Adrenal gland (tissue), 12 donors: Measurements from ENCODE around the gene CCDC92B. TPM values are rescaled to one million over a fixed set of nuclear protein-coding genes. Genes with fewer than 3 reads are reported as not detected.
"Not testable (repeated sequence)": the region's sequence is repeated elsewhere in the genome, so short reads cannot be mapped to it uniquely, and the experiment has no call there.

ENCODE experiments used
- DNase-seq, 7 donors: peaks; one replicate each; pipeline ENCODE4 v3.0.0-alpha.2; 2019 to 2020
- H3K27ac ChIP-seq, 5 donors: fragments of 200-600 bp; sonication (generic) in 4 of 5; 1 replicate in 3 of 5; 2 replicates in 2 of 5; pipeline versions ENCODE4 v1.5.1 to v1.8.0; 2016 to 2020; ENCODE audit warnings: mild to moderate bottlenecking in 1 of 5
- H3K27me3 ChIP-seq: fragments of 200-600 bp; 2 replicates; pipeline ENCODE4 v1.8.0; 2021
- H3K36me3 ChIP-seq, 2 donors: fragments of 200-600 bp; replicated peaks in 1 of 2; 1 replicate in 1 of 2; 2 replicates in 1 of 2; pipeline versions ENCODE4 v1.5.1 to v1.8.0; 2018 to 2022
- H3K4me1 ChIP-seq, 2 donors: fragments of 200-600 bp; replicated peaks in 1 of 2; 1 replicate in 1 of 2; 2 replicates in 1 of 2; pipeline versions ENCODE4 v1.5.1 to v1.8.0; 2018 to 2021
- H3K4me3 ChIP-seq, 4 donors: fragments of 200-600 bp; sonication (generic) in 3 of 4; one replicate each; pipeline ENCODE4 v1.5.1; 2016 to 2018
- H3K9me3 ChIP-seq, 3 donors: fragments of 200-600 bp; sonication (generic) in 1 of 3; replicated peaks in 1 of 3; 1 replicate in 2 of 3; 2 replicates in 1 of 3; pipeline versions ENCODE4 v1.5.1 to v1.8.0; 2016 to 2021
- POLR2A ChIP-seq, 2 donors: fragments of 450-650 bp; IDR thresholded peaks; one replicate each; pipeline ENCODE4 v1.6.1; 2017; ENCODE audit warnings: antibody characterized with exemption in 2 of 2, mild to moderate bottlenecking in 2 of 2, moderate library complexity in 1 of 2
- WGBS, 4 donors: extraction: QIAGEN DNeasy Blood & Tissue Kit in 2 of 4; methylation state at CpG; one replicate each; pipeline versions ENCODE4 v1.1.5 to v1.1.7; 2013 to 2017; 5-methylcytosine and 5-hydroxymethylcytosine counted together
- intact Hi-C, 2 donors: fragments of 100-400 bp; cut with DNase I; formaldehyde crosslinking; loops; one replicate each; pipeline versions ENCODE4 v1.14.1 to v1.15.0; 2022 to 2023
- polyA plus RNA-seq, 3 donors: library from polyadenylated mRNA; stranded (reverse); fragments of 200-250 nt in 2 of 3; fragments of 350-450 nt in 1 of 3; fragmentation: Illumina TruSeq in 1 of 3; extraction: RNeasy Lipid Tissue Mini Kit (QIAGEN cat#74804) in 1 of 3; gene quantifications; one replicate each; pipeline ENCODE4 v1.2.3, GENCODE V29; 2013 to 2014
- total RNA-seq, 9 donors: library from RNA; depleted of rRNA in 4 of 9; stranded (reverse); fragments of >200 nt in 4 of 9; fragments of 120-200 nt in 1 of 9; fragmentation: NEBNext Ultra II Directional in 1 of 9; extraction: Animal tissue kit (Norgen Biotek cat#: 25700) in 1 of 9; gene quantifications; one replicate each; pipeline versions ENCODE4 v1.1.0 to v1.2.4, GENCODE V29; 2013 to 2023
- TF ChIP-seq, protein P1 (sequence below), 6 experiments: fragments of 450-650 bp in 4 of 6; fragments of 200-600 bp in 2 of 6; sonication (generic) in 1 of 6; IDR thresholded peaks; 1 replicate in 5 of 6; 2 replicates in 1 of 6; pipeline versions ENCODE4 v1.5.1 to v1.8.0; 2016 to 2021; ENCODE audit warnings: antibody characterized with exemption in 6 of 6, mild to moderate bottlenecking in 2 of 6, moderate library complexity in 1 of 6
- donor health status: healthy with polysubstance abuse.
- donor health status: Bipolar disorder and iron deficiency.
- donor health status: DM: yes; HTN: yes; CAD: no.
- donor health status: DM: no; HTN: no; CAD: no.
- donor health status: DM: no; HTN: no; CAD: no.
- donor health status: DM: yes; HTN: yes; CAD: no.

The CCDC92B gene
- total and polyA plus RNA-seq, 12 donors: 0.10 to 4.7 (median 0.55) TPM; not detected in 3

DNA sequence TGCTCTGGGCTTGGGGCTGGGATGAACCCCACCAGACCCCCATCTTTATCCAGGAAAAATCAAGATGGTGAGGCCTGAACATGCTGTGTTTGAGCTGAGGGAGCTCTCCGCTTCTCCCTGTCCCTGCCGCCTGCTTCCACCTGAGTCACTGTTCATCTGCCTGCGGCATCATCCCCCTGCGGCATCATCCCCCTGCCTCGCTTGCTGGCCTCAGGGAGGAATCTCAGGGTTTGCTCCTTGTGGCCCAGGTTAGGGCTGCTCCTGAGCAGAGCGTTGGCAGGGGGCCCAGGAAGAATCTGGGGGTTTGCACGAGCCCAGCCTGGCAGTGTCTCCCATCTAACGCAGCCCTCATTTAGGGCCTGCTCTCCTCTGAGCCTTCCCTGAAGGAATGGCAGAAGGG, 35.4 kb upstream of the CCDC92B start:
- no peak for TF ChIP-seq POLR2A (IDR thresholded peaks at IDR 0.05)
- TF ChIP-seq, protein P1, sequence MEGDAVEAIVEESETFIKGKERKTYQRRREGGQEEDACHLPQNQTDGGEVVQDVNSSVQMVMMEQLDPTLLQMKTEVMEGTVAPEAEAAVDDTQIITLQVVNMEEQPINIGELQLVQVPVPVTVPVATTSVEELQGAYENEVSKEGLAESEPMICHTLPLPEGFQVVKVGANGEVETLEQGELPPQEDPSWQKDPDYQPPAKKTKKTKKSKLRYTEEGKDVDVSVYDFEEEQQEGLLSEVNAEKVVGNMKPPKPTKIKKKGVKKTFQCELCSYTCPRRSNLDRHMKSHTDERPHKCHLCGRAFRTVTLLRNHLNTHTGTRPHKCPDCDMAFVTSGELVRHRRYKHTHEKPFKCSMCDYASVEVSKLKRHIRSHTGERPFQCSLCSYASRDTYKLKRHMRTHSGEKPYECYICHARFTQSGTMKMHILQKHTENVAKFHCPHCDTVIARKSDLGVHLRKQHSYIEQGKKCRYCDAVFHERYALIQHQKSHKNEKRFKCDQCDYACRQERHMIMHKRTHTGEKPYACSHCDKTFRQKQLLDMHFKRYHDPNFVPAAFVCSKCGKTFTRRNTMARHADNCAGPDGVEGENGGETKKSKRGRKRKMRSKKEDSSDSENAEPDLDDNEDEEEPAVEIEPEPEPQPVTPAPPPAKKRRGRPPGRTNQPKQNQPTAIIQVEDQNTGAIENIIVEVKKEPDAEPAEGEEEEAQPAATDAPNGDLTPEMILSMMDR (IDR thresholded peaks at IDR 0.05): no peak
- no peak overlapping the region for H3K27ac ChIP-seq
- no peak overlapping the region for H3K4me3 ChIP-seq
- H3K27me3 ChIP-seq: no peaks in the 10 kb centered on the region
- WGBS, 4 donors: 77 to 96% (median 85%) methylated on average over 8 of the region's 8 CpGs
- H3K4me1 ChIP-seq: no peaks in the 10 kb centered on the region
- intact Hi-C loops: loop anchor here in 1 of 2 donors (5.0 kb wide), 1 partner anchor 42 kb away; no protein-coding TSS in a partner anchor
- no peaks in the 10 kb centered on the region for H3K9me3 ChIP-seq
- DNase-seq: no peak
- no peaks in the 10 kb centered on the region for H3K36me3 ChIP-seq

DNA sequence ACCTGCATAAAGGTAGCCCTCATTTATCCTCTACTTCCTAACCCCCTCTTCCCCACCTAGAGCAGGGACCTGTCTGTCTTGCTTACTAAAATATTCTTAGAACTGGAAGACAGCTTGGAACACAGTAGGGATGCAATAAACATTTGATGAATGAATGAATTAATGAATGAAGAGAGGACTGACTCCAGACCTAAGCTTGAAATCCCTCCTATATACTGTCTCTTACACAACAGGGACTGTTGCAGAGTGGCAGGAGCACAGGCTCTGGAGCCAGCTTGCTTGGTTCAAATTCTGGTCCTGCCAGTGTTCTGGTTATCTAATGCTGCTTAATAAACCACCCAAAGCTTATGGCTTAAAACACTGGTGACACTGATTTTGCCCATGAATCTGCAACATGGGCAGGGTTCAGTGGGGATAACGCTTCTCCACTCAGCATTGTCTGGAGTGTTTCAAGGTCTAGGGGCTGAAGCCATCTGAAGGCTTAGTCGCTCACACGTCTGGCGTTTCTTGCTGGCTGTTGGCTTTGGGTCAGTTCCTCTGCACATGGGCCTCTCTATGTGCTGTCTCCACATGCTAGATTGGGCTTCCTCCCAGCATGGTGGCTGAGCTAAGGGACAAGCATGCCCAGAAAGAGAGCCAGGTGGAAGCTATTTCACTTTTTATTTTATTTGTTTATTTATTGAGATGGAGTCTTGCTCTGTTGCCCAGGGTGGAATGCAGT, 34.0 kb upstream of the CCDC92B start:
- no peak for DNase-seq
- no peaks in the 10 kb centered on the region for H3K27me3 ChIP-seq
- 81 to 89% (median 85%) methylated on average over 4 of the region's 4 CpGs for WGBS, 4 donors
- H3K4me1 ChIP-seq: no peaks in the 10 kb centered on the region
- H3K36me3 ChIP-seq: no peaks in the 10 kb centered on the region
- no peak overlapping the region for H3K27ac ChIP-seq
- no peaks in the 10 kb centered on the region for H3K9me3 ChIP-seq
- TF ChIP-seq, protein P1 (IDR thresholded peaks at IDR 0.05): no peak
- no peak overlapping the region for H3K4me3 ChIP-seq
- intact Hi-C loops: no loop called here

DNA sequence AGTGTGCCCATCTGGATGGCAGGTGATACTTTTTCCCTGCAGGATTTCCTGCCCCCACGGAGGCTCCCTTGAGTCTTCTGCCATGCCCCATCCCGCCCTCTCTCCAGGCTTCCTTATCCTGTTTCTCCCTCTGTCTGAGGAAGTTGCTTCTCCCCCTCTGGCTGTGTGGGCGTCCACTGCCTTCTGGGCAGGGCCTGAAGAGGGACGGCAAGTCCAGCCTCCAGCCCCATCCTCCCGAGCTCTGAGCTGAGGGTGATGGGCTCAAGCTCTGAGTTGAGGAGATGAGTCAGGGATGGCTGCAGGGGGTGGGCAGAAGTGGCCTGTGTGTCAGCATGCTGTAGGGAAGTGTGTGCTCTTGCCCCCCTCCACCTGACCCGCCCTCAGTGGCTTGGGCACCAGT, 32.6 kb upstream of the CCDC92B start:
- no peaks in the 10 kb centered on the region for H3K4me1 ChIP-seq
- intact Hi-C loops: no loop called here
- TF ChIP-seq POLR2A (IDR thresholded peaks at IDR 0.05): no peak
- TF ChIP-seq, protein P1 (IDR thresholded peaks at IDR 0.05): no peak
- no peak overlapping the region for H3K4me3 ChIP-seq
- H3K9me3 ChIP-seq: no peaks in the 10 kb centered on the region
- 52 to 66% (median 55%) methylated on average over 4 to 6 of the region's 6 CpGs for WGBS, 4 donors
- DNase-seq: no peak
- H3K27me3 ChIP-seq: peaks cover 6% of the 10 kb centered on the region
- no peak overlapping the region for H3K27ac ChIP-seq
- H3K36me3 ChIP-seq: no peaks in the 10 kb centered on the region

DNA sequence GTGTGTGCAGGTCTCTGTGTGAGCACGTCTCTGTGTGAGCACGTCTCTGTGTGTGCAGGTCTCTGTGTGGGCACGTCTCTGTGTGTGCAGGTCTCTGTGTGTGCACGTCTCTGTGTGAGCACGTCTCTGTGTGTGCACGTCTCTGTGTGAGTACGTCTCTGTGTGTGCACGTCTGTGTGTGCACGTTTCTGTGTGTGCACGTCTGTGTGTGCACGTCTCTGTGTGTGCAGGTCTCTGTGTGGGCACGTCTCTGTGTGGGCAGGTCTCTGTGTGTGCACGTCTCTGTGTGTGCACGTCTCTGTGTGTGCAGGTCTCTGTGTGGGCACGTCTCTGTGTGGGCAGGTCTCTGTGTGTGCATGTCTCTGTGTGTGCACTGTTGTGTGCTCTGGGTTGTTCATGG, 32.1 kb upstream of the CCDC92B start:
- WGBS, 4 donors: 72 to 83% (median 80%) methylated on average over 12 to 15 of the region's 15 CpGs
- intact Hi-C loops, H3K4me3 ChIP-seq, DNase-seq, H3K4me1 ChIP-seq, H3K9me3 ChIP-seq, H3K36me3 ChIP-seq, H3K27ac ChIP-seq: not testable (repeated sequence)
- peaks cover 10% of the 10 kb centered on the region for H3K27me3 ChIP-seq

DNA sequence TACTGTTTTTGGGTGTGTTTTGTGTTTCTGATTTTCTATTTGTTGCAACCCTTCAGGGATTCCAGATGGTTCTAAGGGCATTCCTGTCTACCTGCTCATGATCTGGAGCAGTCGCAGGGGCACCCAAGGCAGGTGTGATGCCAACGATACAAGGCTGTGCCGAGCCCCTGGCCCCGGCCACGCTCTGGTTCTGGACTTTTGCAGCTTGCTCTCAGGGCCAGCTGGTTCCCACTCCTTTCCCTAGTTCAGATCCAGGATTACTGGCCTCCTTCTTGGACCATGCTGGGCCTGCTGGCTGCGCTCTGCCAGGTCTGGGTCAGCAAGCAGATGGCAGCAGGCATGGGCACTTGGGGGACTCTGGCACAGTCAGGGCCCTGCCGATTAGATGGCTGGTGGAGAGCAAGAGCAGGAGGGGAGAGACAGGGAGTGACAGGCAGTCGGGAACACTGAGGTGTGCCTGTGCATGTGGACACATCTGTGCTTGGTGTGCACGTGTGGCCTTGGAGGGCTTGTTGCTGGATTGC, 31.5 kb upstream of the CCDC92B start:
- no peaks in the 10 kb centered on the region for H3K36me3 ChIP-seq
- intact Hi-C loops: no loop called here
- H3K9me3 ChIP-seq: no peaks in the 10 kb centered on the region
- no peak for DNase-seq
- H3K27me3 ChIP-seq: peaks cover 10% of the 10 kb centered on the region
- no peaks in the 10 kb centered on the region for H3K4me1 ChIP-seq
- no peak overlapping the region for H3K4me3 ChIP-seq
- TF ChIP-seq POLR2A (IDR thresholded peaks at IDR 0.05): no peak
- TF ChIP-seq, protein P1 (IDR thresholded peaks at IDR 0.05): no peak
- H3K27ac ChIP-seq: no peak overlapping the region
- whole genome bisulfite sequencing, 4 donors: 77 to 79% (median 79%) methylated on average over 8 to 9 of the region's 9 CpGs
